ENCODE measurements around the gene REG1A.

REG1A gene

GRCh38 chr2:79128406-79128805, 8.1 kb downstream of the REG1A start:
- TF ChIP-seq TCF4 (CRISPR knock-in tag; IDR thresholded peaks at IDR 0.05; ENCODE audit: borderline replicate concordance) (no peak), RARB (CRISPR knock-in tag; IDR thresholded peaks at IDR 0.05) (no peak), ISL1 (CRISPR knock-in tag; IDR thresholded peaks at IDR 0.05) (no peak), ARNTL (CRISPR knock-in tag; IDR thresholded peaks at IDR 0.05; ENCODE audit: borderline replicate concordance, low read depth) (no peak), ZFP3 (CRISPR knock-in tag; IDR thresholded peaks at IDR 0.05) (no peak), ZNF565 (CRISPR knock-in tag; conservative IDR thresholded peaks at IDR 0.05; ENCODE audit: low read depth) (no peak), GLIS3 (CRISPR knock-in tag; IDR thresholded peaks at IDR 0.05) (no peak), PATZ1 (CRISPR knock-in tag; IDR thresholded peaks at IDR 0.05; ENCODE audit: borderline replicate concordance) (no peak)
- no peak for ATAC-seq

GRCh38 chr2:79129260-79129659, 9.0 kb downstream of the REG1A start:
- no peak for ATAC-seq

GRCh38 chr2:79129804-79130203, 9.5 kb downstream of the REG1A start:
- no peak for ATAC-seq
- TF ChIP-seq PATZ1 (CRISPR knock-in tag; IDR thresholded peaks at IDR 0.05; ENCODE audit: borderline replicate concordance) (no peak), TSHZ2 (CRISPR knock-in tag; IDR thresholded peaks at IDR 0.05) (no peak), ZNF70 (CRISPR knock-in tag; IDR thresholded peaks at IDR 0.05) (no peak), ZFP3 (CRISPR knock-in tag; IDR thresholded peaks at IDR 0.05) (no peak), ZNF8 (CRISPR knock-in tag; IDR thresholded peaks at IDR 0.05) (no peak), GLIS3 (CRISPR knock-in tag; IDR thresholded peaks at IDR 0.05) (no peak), ZNF565 (CRISPR knock-in tag; conservative IDR thresholded peaks at IDR 0.05; ENCODE audit: low read depth) (no peak), CSRNP3 (CRISPR knock-in tag; IDR thresholded peaks at IDR 0.05) (no peak), BACH2 (CRISPR knock-in tag; IDR thresholded peaks at IDR 0.05; ENCODE audit: borderline replicate concordance) (no peak), OSR1 (CRISPR knock-in tag; IDR thresholded peaks at IDR 0.05) (no peak), ZFP30 (CRISPR knock-in tag; IDR thresholded peaks at IDR 0.05) (no peak), TCF4 (CRISPR knock-in tag; IDR thresholded peaks at IDR 0.05; ENCODE audit: borderline replicate concordance) (no peak), ESRRG (CRISPR knock-in tag; IDR thresholded peaks at IDR 0.05) (no peak), POU6F1 (CRISPR knock-in tag; IDR thresholded peaks at IDR 0.05; ENCODE audit: borderline replicate concordance, low read depth) (no peak), CSDC2 (CRISPR knock-in tag; IDR thresholded peaks at IDR 0.05) (no peak), ISL1 (CRISPR knock-in tag; IDR thresholded peaks at IDR 0.05) (no peak), PPARA (CRISPR knock-in tag; IDR thresholded peaks at IDR 0.05; ENCODE audit: borderline replicate concordance) (no peak)

More at GRCh38 chr2:79129260-79129659, 9.0 kb downstream of the REG1A start:
- no peak for TF ChIP-seq CSRNP3 (CRISPR knock-in tag; IDR thresholded peaks at IDR 0.05)
- no peak for TF ChIP-seq CSDC2 (CRISPR knock-in tag; IDR thresholded peaks at IDR 0.05)
- no peak for TF ChIP-seq ARNTL (CRISPR knock-in tag; IDR thresholded peaks at IDR 0.05; ENCODE audit: borderline replicate concordance, low read depth)
- no peak for TF ChIP-seq BACH2 (CRISPR knock-in tag; IDR thresholded peaks at IDR 0.05; ENCODE audit: borderline replicate concordance)
- no peak for TF ChIP-seq ZFP3 (CRISPR knock-in tag; IDR thresholded peaks at IDR 0.05)
- no peak for TF ChIP-seq PATZ1 (CRISPR knock-in tag; IDR thresholded peaks at IDR 0.05; ENCODE audit: borderline replicate concordance)
- no peak for TF ChIP-seq GLIS3 (CRISPR knock-in tag; IDR thresholded peaks at IDR 0.05)

Measured in SK-N-SH treated with all-trans-retinoic acid at 6 μM for 48 hours (cell line).